Stimulated activated CD8-positive, alpha-beta memory T cell treated with anti-CD3 and anti-CD28 coated beads, Interleukin-4, amount 100 ng/mL, for 1 hour (primary cell): Measurements from ENCODE around the gene TRIM74.
"Not testable (repeated sequence)": the region's sequence is repeated elsewhere in the genome, so short reads cannot be mapped to it uniquely, and the experiment has no call there.

Source experiments
- DNase-seq, 2 donors: peaks; one replicate each; pipeline ENCODE4 v3.0.0-alpha.2; 2020; ENCODE audit warnings: low read depth in 2 of 2, low spot score in 1 of 2

TRIM74 gene

GRCh38 chr7:72968980-72969516, at the start of gene TRIM74:
TSS of gene TRIM74 (minus strand) at chr7:72969466. CDS start at chr7:72966157, 3,309 bp downstream.
- DNase-seq: not testable (repeated sequence)

- not testable (repeated sequence) for DNase-seq
These were observed 37.2 kb upstream of the TRIM74 start for GRCh38 chr7:73006491-73006890.

GRCh38 chr7:73005693-73006447, 36.6 kb upstream of the TRIM74 start:
- peak; percentile 72 to 78 for DNase-seq

- peak in 1 of 2 donors; percentile 39 for DNase-seq
These were observed 36.1 kb upstream of the TRIM74 start for GRCh38 chr7:73005356-73005692.

- DNase-seq: not testable (repeated sequence)
These were observed 28.7 kb upstream of the TRIM74 start for GRCh38 chr7:72997887-72998468.

GRCh38 chr7:72997447-72997846, 28.2 kb upstream of the TRIM74 start:
- DNase-seq: not testable (repeated sequence)

- not testable (repeated sequence) for DNase-seq
These were observed 26.2 kb upstream of the TRIM74 start for GRCh38 chr7:72995484-72995883.

GRCh38 chr7:72990146-72990913, 21.1 kb upstream of the TRIM74 start:
- not testable (repeated sequence) for DNase-seq

GRCh38 chr7:72982084-72982483, 12.8 kb upstream of the TRIM74 start:
- DNase-seq: not testable (repeated sequence)

GRCh38 chr7:72980382-72980781, 11.1 kb upstream of the TRIM74 start:
- DNase-seq: not testable (repeated sequence)

GRCh38 chr7:72976434-72976833, 7.2 kb upstream of the TRIM74 start:
- DNase-seq: not testable (repeated sequence)

- DNase-seq: not testable (repeated sequence)
These were observed 6.5 kb upstream of the TRIM74 start for GRCh38 chr7:72975656-72976286.

GRCh38 chr7:72974781-72975180, 5.5 kb upstream of the TRIM74 start:
- not testable (repeated sequence) for DNase-seq

- not testable (repeated sequence) for DNase-seq
These were observed 2.2 kb upstream of the TRIM74 start for GRCh38 chr7:72971505-72971904.

GRCh38 chr7:72969688-72970087, 422 bp upstream of the TRIM74 start:
- DNase-seq: not testable (repeated sequence)

- not testable (repeated sequence) for DNase-seq
These were observed 2.4 kb downstream of the TRIM74 start for GRCh38 chr7:72966892-72967291.

- DNase-seq: not testable (repeated sequence)
These were observed 3.9 kb downstream of the TRIM74 start for GRCh38 chr7:72965186-72965975.

GRCh38 chr7:72963056-72963455, 6.2 kb downstream of the TRIM74 start:
- not testable (repeated sequence) for DNase-seq

- not testable (repeated sequence) for DNase-seq
These were observed 8.0 kb downstream of the TRIM74 start for GRCh38 chr7:72961346-72961650.

GRCh38 chr7:72960626-72961345, 8.5 kb downstream of the TRIM74 start:
- not testable (repeated sequence) for DNase-seq
